Hepatocyte (in vitro differentiated cells): ENCODE data around the gene IFNL2. TPM values are rescaled to one million over a fixed set of nuclear protein-coding genes. Genes with fewer than 3 reads are reported as not detected.

Experiments used
- DNase-seq: peaks from one replicate; pipeline ENCODE4 v3.0.0-alpha.2; 2016; ENCODE audit warnings: low spot score
- H2AFZ ChIP-seq: fragments of 200-600 bp; sonication (generic); 2 replicates; pipeline ENCODE4 v1.6.0; 2016; ENCODE audit warnings: antibody characterized with exemption, mild to moderate bottlenecking
- H3K27ac ChIP-seq: fragments of 200-600 bp; sonication (generic); 2 replicates; pipeline ENCODE4 v1.5.1; 2016; ENCODE audit warnings: mild to moderate bottlenecking
- H3K27me3 ChIP-seq: fragments of 200-600 bp; sonication (generic); 2 replicates; pipeline ENCODE4 v1.6.1; 2016
- H3K36me3 ChIP-seq: fragments of 200-600 bp; sonication (generic); replicated peaks from 2 replicates; pipeline ENCODE4 v1.5.1; 2016; ENCODE audit warnings: low read depth; ENCODE audit not compliant: insufficient read depth
- H3K4me1 ChIP-seq: fragments of 200-600 bp; sonication (generic); 2 replicates; pipeline ENCODE4 v1.5.1; 2016; ENCODE audit warnings: mild to moderate bottlenecking, moderate library complexity; ENCODE audit not compliant: insufficient read depth
- H3K4me2 ChIP-seq: fragments of 200-600 bp; sonication (generic); 2 replicates; pipeline ENCODE4 v1.6.0; 2016
- H3K4me3 ChIP-seq: fragments of 200-600 bp; sonication (generic); 2 replicates; pipeline ENCODE4 v1.5.1; 2016; ENCODE audit warnings: mild to moderate bottlenecking
- H3K79me2 ChIP-seq: fragments of 200-600 bp; sonication (generic); 2 replicates; pipeline ENCODE4 v1.6.0; 2017; ENCODE audit warnings: mild to moderate bottlenecking
- H3K9me2 ChIP-seq: fragments of 200-600 bp; sonication (generic); replicated peaks from 2 replicates; pipeline ENCODE4 v1.6.0; 2017; ENCODE audit warnings: mild to moderate bottlenecking; ENCODE audit not compliant: insufficient read depth
- H3K9me3 ChIP-seq: fragments of 200-600 bp; sonication (generic); 2 replicates; pipeline ENCODE4 v1.5.1; 2016; ENCODE audit warnings: low read depth, mild to moderate bottlenecking
- H4K20me1 ChIP-seq: fragments of 200-600 bp; sonication (generic); 2 replicates; pipeline ENCODE4 v1.6.0; 2016; ENCODE audit warnings: mild to moderate bottlenecking; ENCODE audit not compliant: insufficient read depth, poor library complexity, severe bottlenecking
- CTCF ChIP-seq: fragments of 200-600 bp; sonication (generic); IDR thresholded peaks from 2 replicates; pipeline ENCODE4 v1.5.1; 2016; ENCODE audit warnings: antibody characterized with exemption, mild to moderate bottlenecking; ENCODE audit not compliant: poor library complexity
- EZH2 ChIP-seq: fragments of 200-600 bp; sonication (generic); IDR thresholded peaks from 2 replicates; pipeline ENCODE4 v1.6.1; 2016; ENCODE audit warnings: antibody characterized with exemption, mild to moderate bottlenecking, borderline replicate concordance
- EZH2phosphoT487 ChIP-seq: fragments of 200-600 bp; sonication (generic); IDR thresholded peaks from one replicate; pipeline ENCODE4 v1.6.1; 2018; ENCODE audit warnings: antibody characterized with exemption, mild to moderate bottlenecking, low read depth, moderate library complexity; ENCODE audit not compliant: unreplicated experiment, severe bottlenecking
- WGBS: methylation state at CpG from one replicate; pipeline ENCODE4 v1.1.6; 2016; ENCODE audit warnings: low lambda C conversion rate; ENCODE audit errors: missing lambda C conversion rate; 5-methylcytosine and 5-hydroxymethylcytosine counted together
- polyA plus RNA-seq: library from polyadenylated mRNA; unstranded; fragments of >200 nt; fragmentation: Nextera tagmentation; extraction: Ambion mirVana; gene quantifications from 2 replicates; pipeline ENCODE4 v1.2.1, GENCODE V29; 2016
- total RNA-seq: library from RNA; depleted of rRNA; stranded (reverse); fragments of >200 nt; gene quantifications from 2 replicates; pipeline ENCODE4 v1.2.3, GENCODE V29; 2014

The IFNL2 gene
- total and polyA plus RNA-seq, 2 experiments from 2014 or later = not detected

GRCh38 chr19:39296055-39296645 is 28.0 kb downstream of the IFNL2 start, which contains the start of gene IFNL1:
IFNL1 (plus strand) TSS chr19:39296407; CDS start chr19:39296422, 15 bp downstream.
- peak; percentile 56 for DNase-seq
- H3K4me1 ChIP-seq = no peaks in the 10 kb centered on the region
- WGBS = 89% methylated on average over 11 of the region's 11 CpGs
- TF ChIP-seq CTCF = no peak
- no peak for TF ChIP-seq EZH2phosphoT487
- TF ChIP-seq EZH2 = no peak
- H3K36me3 ChIP-seq = no peaks in the 10 kb centered on the region
- H4K20me1 ChIP-seq = no peaks in the 10 kb centered on the region
- H3K4me2 ChIP-seq = no peak within 1 kb of the TSS
- no peaks in the 10 kb centered on the region for H3K79me2 ChIP-seq
- H3K9me2 ChIP-seq = no peaks in the 10 kb centered on the region
- no peak within 1 kb of the TSS for H3K27ac ChIP-seq
- H2AFZ ChIP-seq = no peak within 1 kb of the TSS
- H3K27me3 ChIP-seq = peaks cover 3% of the 10 kb centered on the region
- no peaks in the 10 kb centered on the region for H3K9me3 ChIP-seq
- no peak within 1 kb of the TSS for H3K4me3 ChIP-seq

- no peaks in the 10 kb centered on the region for H3K9me2 ChIP-seq
- H3K4me3 ChIP-seq = no peak overlapping the region
- no peaks in the 10 kb centered on the region for H3K4me1 ChIP-seq
- no peaks in the 10 kb centered on the region for H3K36me3 ChIP-seq
- H3K27ac ChIP-seq = no peak overlapping the region
- no peaks in the 10 kb centered on the region for H4K20me1 ChIP-seq
- 96% methylated on average over 4 of the region's 4 CpGs for WGBS
- H3K27me3 ChIP-seq = no peaks in the 10 kb centered on the region
- H3K4me2 ChIP-seq = no peak overlapping the region
- DNase-seq = no peak
- no peaks in the 10 kb centered on the region for H3K9me3 ChIP-seq
- no peak overlapping the region for H2AFZ ChIP-seq
- H3K79me2 ChIP-seq = no peaks in the 10 kb centered on the region
- TF ChIP-seq EZH2phosphoT487 = no peak
- no peak for TF ChIP-seq CTCF
- TF ChIP-seq EZH2 = no peak
These were observed 28.7 kb downstream of the IFNL2 start for GRCh38 chr19:39296906-39297305.

- Histone ChIP-seq H3K9me2 (no peaks in the 10 kb centered on the region), H3K4me3 (no peak overlapping the region), H3K9me3 (no peaks in the 10 kb centered on the region), H3K36me3 (no peaks in the 10 kb centered on the region), H3K79me2 (no peaks in the 10 kb centered on the region), H3K4me2 (no peak overlapping the region), H3K27ac (no peak overlapping the region), H2AFZ (no peak overlapping the region), H4K20me1 (no peaks in the 10 kb centered on the region), H3K4me1 (no peaks in the 10 kb centered on the region), H3K27me3 (no peaks in the 10 kb centered on the region)
- no peak for DNase-seq
- TF ChIP-seq EZH2phosphoT487 = no peak
- TF ChIP-seq EZH2 = no peak
- no peak for TF ChIP-seq CTCF
- WGBS = 77% methylated on average over 16 of the region's 17 CpGs
These were observed 29.9 kb downstream of the IFNL2 start for GRCh38 chr19:39297931-39298634.
